ENCODE data around the gene ARHGDIA. TPM values are rescaled to one million over a fixed set of nuclear protein-coding genes. Genes with fewer than 3 reads are reported as not detected.

Gene ARHGDIA
- total and polyA plus RNA-seq, 2 of the 8 experiments (the other 6 are each of a cell fraction or from before 2014, with no cell fraction given), result 62.4 to 217 TPM

- TF ChIP-seq RXRA (IDR thresholded peaks at IDR 0.05; ENCODE audit: insufficient read depth, low read depth, low read length) (no peak), ATF2 (IDR thresholded peaks at IDR 0.05; ENCODE audit: low read length) (0 out of 2 replicates have a peak, but pooled peaks have one; percentile 60), ASH2L (IDR thresholded peaks at IDR 0.05; ENCODE audit: low read length) (no peak), TEAD4 (IDR thresholded peaks at IDR 0.05; ENCODE audit: low read depth, low read length) (no peak), EZH2 (IDR thresholded peaks at IDR 0.05; ENCODE audit: low read depth, low read length, severe bottlenecking) (peak; percentile 61), E2F6 (IDR thresholded peaks at IDR 0.05) (peak; percentile 86), SAP30 (IDR thresholded peaks at IDR 0.05; ENCODE audit: insufficient read depth, insufficient replicate concordance, low read length) (no peak), TAF1 (IDR thresholded peaks at IDR 0.05; ENCODE audit: low read depth, low read length) (peak; percentile 83), CEBPB (IDR thresholded peaks at IDR 0.05; ENCODE audit: low read depth, low read length) (peak; percentile 94), SIRT6 (IDR thresholded peaks at IDR 0.05; ENCODE audit: low read length) (no peak), CBX5 (IDR thresholded peaks at IDR 0.05; ENCODE audit: low read depth, low read length) (no peak), POLR2AphosphoS5 (IDR thresholded peaks at IDR 0.05; ENCODE audit: low read depth, low read length) (peak; percentile 70), CTCF (IDR thresholded peaks at IDR 0.05; ENCODE audit: control extremely low read depth in 1 of 3, insufficient read depth in 1 of 3, low read depth in 1 of 3, low read length in 3 of 3) (no peak), USF2 (IDR thresholded peaks at IDR 0.05; ENCODE audit: low read length) (no peak), YY1 (IDR thresholded peaks at IDR 0.05; ENCODE audit: low read depth, low read length) (peak; percentile 82), JUN (IDR thresholded peaks at IDR 0.05; ENCODE audit: low read depth, low read length) (no peak), POU5F1 (IDR thresholded peaks at IDR 0.05; ENCODE audit: low read depth, low read length) (no peak), KDM5A (IDR thresholded peaks at IDR 0.05; ENCODE audit: low read length) (no peak; the same call in 1 of the 2 replicates)
Observed at GRCh38 chr17:81860756-81861568, 10.2 kb downstream of the ARHGDIA start (continued).
